Activated T-helper 1 cell treated with anti-CD3 and anti-CD28 coated beads, Interleukin-12 subunit alpha, Interleukin-12 subunit beta, Interleukin-2, Interleukin-4 antibody, amounts not matched to agents 30 ng/mL and 10 ng/mL and 1 ng/mL, durations not matched to agents 14 hours and 24 hours and 36 hours (primary cell): Measurements from ENCODE around the gene FAM186B. TPM values are rescaled to one million over a fixed set of nuclear protein-coding genes. Genes with fewer than 3 reads are reported as not detected.
A peak's percentile ranks its signal among the peaks of the same experiment; 100 is the strongest.

Source experiments
- DNase-seq: peaks from one replicate; pipeline ENCODE4 v3.0.0; 2021; ENCODE audit warnings: low spot score
- H3K27ac Mint-ChIP-seq: one replicate; pipeline ENCODE4 v1.8.0; 2021; ENCODE audit warnings: mild to moderate bottlenecking, mixed read lengths
- H3K27me3 Mint-ChIP-seq: one replicate; pipeline ENCODE4 v1.8.0; 2022; ENCODE audit warnings: mild to moderate bottlenecking, moderate library complexity, mixed read lengths; ENCODE audit not compliant: insufficient read depth
- H3K36me3 Mint-ChIP-seq: one replicate; pipeline ENCODE4 v1.8.0; 2021; ENCODE audit warnings: low read depth, mixed read lengths
- H3K4me1 Mint-ChIP-seq: one replicate; pipeline ENCODE4 v1.8.0; 2021; ENCODE audit warnings: low read depth, mixed read lengths
- H3K4me3 Mint-ChIP-seq: one replicate; pipeline ENCODE4 v1.8.0; 2021; ENCODE audit warnings: mild to moderate bottlenecking, moderate library complexity, mixed read lengths
- H3K9me3 Mint-ChIP-seq: one replicate; pipeline ENCODE4 v1.8.0; 2021; ENCODE audit warnings: mixed read lengths
- intact Hi-C: fragments of 100-400 bp; cut with micrococcal nuclease; formaldehyde crosslinking; loops from one replicate; pipeline ENCODE4 v1.15.1; 2024
- total RNA-seq: library from RNA; stranded (reverse); gene quantifications from 2 replicates; pipeline ENCODE4 v1.2.3, GENCODE V29; 2022

FAM186B gene
- total RNA-seq, 1 donor from 2014 or later, result 0.62 TPM

GRCh38 chr12:49548822-49549648 lies 56.4 kb downstream of the FAM186B start:
- no peak overlapping the region for H3K27ac Mint-ChIP-seq
- H3K36me3 Mint-ChIP-seq, result no peaks in the 10 kb centered on the region
- H3K9me3 Mint-ChIP-seq, result no peaks in the 10 kb centered on the region
- H3K4me3 Mint-ChIP-seq, result no peak overlapping the region
- no peaks in the 10 kb centered on the region for H3K4me1 Mint-ChIP-seq
- intact Hi-C loops, result no loop called here
- DNase-seq, result no peak
- peaks cover 32% of the 10 kb centered on the region for H3K27me3 Mint-ChIP-seq

- Mint-ChIP-seq H3K9me3 (no peaks in the 10 kb centered on the region), H3K36me3 (no peaks in the 10 kb centered on the region), H3K4me3 (no peak overlapping the region), H3K27me3 (peaks cover 32% of the 10 kb centered on the region), H3K27ac (no peak overlapping the region), H3K4me1 (no peaks in the 10 kb centered on the region)
- intact Hi-C loops, result no loop called here
- no peak for DNase-seq
Measured at GRCh38 chr12:49548481-49548821, 57.0 kb downstream of the FAM186B start.

- Mint-ChIP-seq H3K36me3 (no peaks in the 10 kb centered on the region), H3K9me3 (no peaks in the 10 kb centered on the region), H3K4me1 (no peaks in the 10 kb centered on the region), H3K27me3 (peaks cover 32% of the 10 kb centered on the region), H3K4me3 (no peak overlapping the region), H3K27ac (no peak overlapping the region)
- no peak for DNase-seq
- intact Hi-C loops, result no loop called here
Measured at GRCh38 chr12:49547090-49547690, 58.2 kb downstream of the FAM186B start.

GRCh38 chr12:49546481-49546880 lies 59.0 kb downstream of the FAM186B start:
- no peak overlapping the region for H3K4me3 Mint-ChIP-seq
- intact Hi-C loops, result no loop called here
- H3K36me3 Mint-ChIP-seq, result no peaks in the 10 kb centered on the region
- no peak for DNase-seq
- H3K4me1 Mint-ChIP-seq, result no peaks in the 10 kb centered on the region
- H3K27me3 Mint-ChIP-seq, result peaks cover 30% of the 10 kb centered on the region
- no peaks in the 10 kb centered on the region for H3K9me3 Mint-ChIP-seq
- no peak overlapping the region for H3K27ac Mint-ChIP-seq

- no peaks in the 10 kb centered on the region for H3K9me3 Mint-ChIP-seq
- no peaks in the 10 kb centered on the region for H3K4me1 Mint-ChIP-seq
- DNase-seq, result no peak
- H3K4me3 Mint-ChIP-seq, result no peak overlapping the region
- no peaks in the 10 kb centered on the region for H3K36me3 Mint-ChIP-seq
- intact Hi-C loops, result no loop called here
- H3K27me3 Mint-ChIP-seq, result peaks cover 26% of the 10 kb centered on the region
- H3K27ac Mint-ChIP-seq, result no peak overlapping the region
Measured at GRCh38 chr12:49545815-49546214, 59.6 kb downstream of the FAM186B start.

- DNase-seq, result no peak
- H3K4me3 Mint-ChIP-seq, result no peak overlapping the region
- peaks cover 38% of the 10 kb centered on the region for H3K27me3 Mint-ChIP-seq
- no peaks in the 10 kb centered on the region for H3K4me1 Mint-ChIP-seq
- no peaks in the 10 kb centered on the region for H3K9me3 Mint-ChIP-seq
- no peaks in the 10 kb centered on the region for H3K36me3 Mint-ChIP-seq
- H3K27ac Mint-ChIP-seq, result no peak overlapping the region
- intact Hi-C loops, result no loop called here
Measured at GRCh38 chr12:49543914-49544815, 61.3 kb downstream of the FAM186B start.

GRCh38 chr12:49543221-49543913 lies 62.1 kb downstream of the FAM186B start:
- DNase-seq, result no peak
- H3K4me1 Mint-ChIP-seq, result no peaks in the 10 kb centered on the region
- H3K27me3 Mint-ChIP-seq, result peaks cover 37% of the 10 kb centered on the region
- no peak overlapping the region for H3K4me3 Mint-ChIP-seq
- H3K36me3 Mint-ChIP-seq, result no peaks in the 10 kb centered on the region
- H3K27ac Mint-ChIP-seq, result no peak overlapping the region
- H3K9me3 Mint-ChIP-seq, result no peaks in the 10 kb centered on the region
- intact Hi-C loops, result no loop called here

- intact Hi-C loops, result no loop called here
- Mint-ChIP-seq H3K4me3 (no peak overlapping the region), H3K27me3 (peaks cover 38% of the 10 kb centered on the region), H3K36me3 (no peaks in the 10 kb centered on the region), H3K4me1 (no peaks in the 10 kb centered on the region), H3K27ac (no peak overlapping the region), H3K9me3 (no peaks in the 10 kb centered on the region)
- no peak for DNase-seq
Measured at GRCh38 chr12:49542592-49543160, 62.8 kb downstream of the FAM186B start.

GRCh38 chr12:49541911-49542505 lies 63.4 kb downstream of the FAM186B start:
- intact Hi-C loops, result no loop called here
- Mint-ChIP-seq H3K27me3 (peaks cover 40% of the 10 kb centered on the region), H3K4me3 (no peak overlapping the region), H3K9me3 (no peaks in the 10 kb centered on the region), H3K27ac (no peak overlapping the region), H3K4me1 (no peaks in the 10 kb centered on the region), H3K36me3 (no peaks in the 10 kb centered on the region)
- no peak for DNase-seq

GRCh38 chr12:49541140-49541861 lies 64.1 kb downstream of the FAM186B start:
- H3K27me3 Mint-ChIP-seq, result peaks cover 44% of the 10 kb centered on the region
- no peaks in the 10 kb centered on the region for H3K9me3 Mint-ChIP-seq
- H3K27ac Mint-ChIP-seq, result no peak overlapping the region
- H3K4me3 Mint-ChIP-seq, result no peak overlapping the region
- H3K36me3 Mint-ChIP-seq, result no peaks in the 10 kb centered on the region
- DNase-seq, result no peak
- intact Hi-C loops, result no loop called here
- H3K4me1 Mint-ChIP-seq, result no peaks in the 10 kb centered on the region

- intact Hi-C loops, result no loop called here
- Mint-ChIP-seq H3K9me3 (no peaks in the 10 kb centered on the region), H3K4me3 (peak overlapping the region; percentile 58), H3K27me3 (peaks cover 51% of the 10 kb centered on the region), H3K27ac (no peak overlapping the region), H3K4me1 (no peaks in the 10 kb centered on the region), H3K36me3 (no peaks in the 10 kb centered on the region)
- no peak for DNase-seq
Measured at GRCh38 chr12:49540229-49541139, 65.0 kb downstream of the FAM186B start.
